Measurements from ENCODE around the gene GPC3.

GPC3 gene

DNA sequence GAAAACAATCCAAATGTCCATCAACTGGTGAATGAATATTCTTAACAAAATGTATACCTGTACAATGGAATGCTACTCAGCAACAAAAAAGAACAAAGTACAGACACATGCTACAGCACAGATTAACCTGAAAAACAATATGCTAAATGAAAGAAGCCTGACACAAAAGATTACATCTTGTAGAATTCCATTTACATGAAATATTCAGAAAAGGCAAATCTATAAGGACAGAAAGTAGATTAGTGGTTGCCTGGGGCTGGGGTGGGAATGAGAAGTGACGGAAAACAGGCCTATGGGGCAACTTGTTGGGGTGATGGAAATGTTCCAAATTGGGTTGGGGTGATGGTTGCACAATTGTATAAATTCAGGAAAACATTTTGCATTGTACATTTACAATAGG lies 351.0 kb downstream of the GPC3 start:
- Histone ChIP-seq H3K36me3 (ENCODE audit: control insufficient read depth, low read length) (no peaks in the 10 kb centered on the region), H3K4me3 (ENCODE audit: low read length) (no peak overlapping the region), H4K20me1 (ENCODE audit: control insufficient read depth, insufficient read depth, low read depth, low read length) (no peaks in the 10 kb centered on the region), H3K79me2 (ENCODE audit: control insufficient read depth, low read length) (no peaks in the 10 kb centered on the region), H3K27me3 (ENCODE audit: control insufficient read depth, low read length) (no peaks in the 10 kb centered on the region), H3K4me1 (ENCODE audit: control insufficient read depth, low read length) (no peaks in the 10 kb centered on the region), H3K9me3 (ENCODE audit: control insufficient read depth, insufficient read depth, low read length) (no peaks in the 10 kb centered on the region), H3F3A (ENCODE audit: control insufficient read depth, insufficient read depth) (no peaks in the 10 kb centered on the region), H3K4me2 (ENCODE audit: low read length) (no peak overlapping the region), H3K27ac (ENCODE audit: low read depth, low read length) (no peak overlapping the region), H3K9me2 (replicated peaks; ENCODE audit: control insufficient read depth, low read length) (no peaks in the 10 kb centered on the region)
- no peak for TF ChIP-seq EZH2phosphoT487 (IDR thresholded peaks at IDR 0.05; ENCODE audit: borderline replicate concordance, low read length)
- TF ChIP-seq, protein P1, sequence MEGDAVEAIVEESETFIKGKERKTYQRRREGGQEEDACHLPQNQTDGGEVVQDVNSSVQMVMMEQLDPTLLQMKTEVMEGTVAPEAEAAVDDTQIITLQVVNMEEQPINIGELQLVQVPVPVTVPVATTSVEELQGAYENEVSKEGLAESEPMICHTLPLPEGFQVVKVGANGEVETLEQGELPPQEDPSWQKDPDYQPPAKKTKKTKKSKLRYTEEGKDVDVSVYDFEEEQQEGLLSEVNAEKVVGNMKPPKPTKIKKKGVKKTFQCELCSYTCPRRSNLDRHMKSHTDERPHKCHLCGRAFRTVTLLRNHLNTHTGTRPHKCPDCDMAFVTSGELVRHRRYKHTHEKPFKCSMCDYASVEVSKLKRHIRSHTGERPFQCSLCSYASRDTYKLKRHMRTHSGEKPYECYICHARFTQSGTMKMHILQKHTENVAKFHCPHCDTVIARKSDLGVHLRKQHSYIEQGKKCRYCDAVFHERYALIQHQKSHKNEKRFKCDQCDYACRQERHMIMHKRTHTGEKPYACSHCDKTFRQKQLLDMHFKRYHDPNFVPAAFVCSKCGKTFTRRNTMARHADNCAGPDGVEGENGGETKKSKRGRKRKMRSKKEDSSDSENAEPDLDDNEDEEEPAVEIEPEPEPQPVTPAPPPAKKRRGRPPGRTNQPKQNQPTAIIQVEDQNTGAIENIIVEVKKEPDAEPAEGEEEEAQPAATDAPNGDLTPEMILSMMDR (IDR thresholded peaks at IDR 0.05; ENCODE audit: low read depth, low read length, poor library complexity, severe bottlenecking) = no peak

GRCh38 chrX:133633950-133634349 lies 351.4 kb downstream of the GPC3 start:
- Histone ChIP-seq H4K20me1 (ENCODE audit: control insufficient read depth, insufficient read depth, low read depth, low read length) (no peaks in the 10 kb centered on the region), H3K36me3 (ENCODE audit: control insufficient read depth, low read length) (no peaks in the 10 kb centered on the region), H3K9me2 (replicated peaks; ENCODE audit: control insufficient read depth, low read length) (no peaks in the 10 kb centered on the region), H3K4me2 (ENCODE audit: low read length) (no peak overlapping the region), H3F3A (ENCODE audit: control insufficient read depth, insufficient read depth) (no peaks in the 10 kb centered on the region), H3K27ac (ENCODE audit: low read depth, low read length) (no peak overlapping the region), H3K79me2 (ENCODE audit: control insufficient read depth, low read length) (no peaks in the 10 kb centered on the region), H3K9me3 (ENCODE audit: control insufficient read depth, insufficient read depth, low read length) (no peaks in the 10 kb centered on the region), H3K4me3 (ENCODE audit: low read length) (no peak overlapping the region), H3K4me1 (ENCODE audit: control insufficient read depth, low read length) (no peaks in the 10 kb centered on the region), H3K27me3 (ENCODE audit: control insufficient read depth, low read length) (no peaks in the 10 kb centered on the region)
- TF ChIP-seq EZH2phosphoT487 (IDR thresholded peaks at IDR 0.05; ENCODE audit: borderline replicate concordance, low read length) = no peak
- TF ChIP-seq, protein P1 (IDR thresholded peaks at IDR 0.05; ENCODE audit: low read depth, low read length, poor library complexity, severe bottlenecking) = no peak

GRCh38 chrX:133633162-133633561 lies 352.2 kb downstream of the GPC3 start:
- Histone ChIP-seq H3K4me3 (ENCODE audit: low read length) (no peak overlapping the region), H3F3A (ENCODE audit: control insufficient read depth, insufficient read depth) (no peaks in the 10 kb centered on the region), H3K27me3 (ENCODE audit: control insufficient read depth, low read length) (no peaks in the 10 kb centered on the region), H3K4me1 (ENCODE audit: control insufficient read depth, low read length) (no peaks in the 10 kb centered on the region), H3K9me2 (replicated peaks; ENCODE audit: control insufficient read depth, low read length) (no peaks in the 10 kb centered on the region), H3K4me2 (ENCODE audit: low read length) (no peak overlapping the region), H3K36me3 (ENCODE audit: control insufficient read depth, low read length) (no peaks in the 10 kb centered on the region), H3K9me3 (ENCODE audit: control insufficient read depth, insufficient read depth, low read length) (no peaks in the 10 kb centered on the region), H3K79me2 (ENCODE audit: control insufficient read depth, low read length) (no peaks in the 10 kb centered on the region), H4K20me1 (ENCODE audit: control insufficient read depth, insufficient read depth, low read depth, low read length) (no peaks in the 10 kb centered on the region), H3K27ac (ENCODE audit: low read depth, low read length) (no peak overlapping the region)
- no peak for TF ChIP-seq EZH2phosphoT487 (IDR thresholded peaks at IDR 0.05; ENCODE audit: borderline replicate concordance, low read length)
- TF ChIP-seq, protein P1 (IDR thresholded peaks at IDR 0.05; ENCODE audit: low read depth, low read length, poor library complexity, severe bottlenecking) = no peak

- no peaks in the 10 kb centered on the region for H4K20me1 ChIP-seq (ENCODE audit: control insufficient read depth, insufficient read depth, low read depth, low read length)
- H3K9me3 ChIP-seq (ENCODE audit: control insufficient read depth, insufficient read depth, low read length) = no peaks in the 10 kb centered on the region
- no peaks in the 10 kb centered on the region for H3F3A ChIP-seq (ENCODE audit: control insufficient read depth, insufficient read depth)
- H3K4me3 ChIP-seq (ENCODE audit: low read length) = no peak overlapping the region
- no peak overlapping the region for H3K4me2 ChIP-seq (ENCODE audit: low read length)
- no peak for TF ChIP-seq EZH2phosphoT487 (IDR thresholded peaks at IDR 0.05; ENCODE audit: borderline replicate concordance, low read length)
- TF ChIP-seq, protein P1 (IDR thresholded peaks at IDR 0.05; ENCODE audit: low read depth, low read length, poor library complexity, severe bottlenecking) = no peak
- H3K27ac ChIP-seq (ENCODE audit: low read depth, low read length) = no peak overlapping the region
- H3K79me2 ChIP-seq (ENCODE audit: control insufficient read depth, low read length) = no peaks in the 10 kb centered on the region
- H3K4me1 ChIP-seq (ENCODE audit: control insufficient read depth, low read length) = no peaks in the 10 kb centered on the region
- no peaks in the 10 kb centered on the region for H3K9me2 ChIP-seq (replicated peaks; ENCODE audit: control insufficient read depth, low read length)
- H3K27me3 ChIP-seq (ENCODE audit: control insufficient read depth, low read length) = no peaks in the 10 kb centered on the region
- no peaks in the 10 kb centered on the region for H3K36me3 ChIP-seq (ENCODE audit: control insufficient read depth, low read length)
These were observed 355.0 kb downstream of the GPC3 start for GRCh38 chrX:133630362-133630761.

Measured in DOHH2 (cell line).